Neuron (in vitro differentiated cells): ENCODE results near the gene CTNNB1.
"Not testable (repeated sequence)": the region's sequence is repeated elsewhere in the genome, so short reads cannot be mapped to it uniquely, and the experiment has no call there.

ENCODE experiments used
- H2AFZ ChIP-seq: one replicate; pipeline ENCODE4 v1.6.1; 2013; ENCODE audit warnings: low read depth, mild to moderate bottlenecking, inconsistent platforms, low read length, moderate library complexity
- H3K27me3 ChIP-seq: one replicate; pipeline ENCODE4 v1.6.1; 2013; ENCODE audit warnings: low read length; ENCODE audit not compliant: insufficient read depth
- H3K36me3 ChIP-seq: one replicate; pipeline ENCODE4 v1.6.1; 2013; ENCODE audit warnings: low read length; ENCODE audit not compliant: insufficient read depth
- H3K4me1 ChIP-seq: one replicate; pipeline ENCODE4 v1.6.1; 2013; ENCODE audit warnings: low read length; ENCODE audit not compliant: insufficient read depth
- H3K4me3 ChIP-seq: 2 replicates; pipeline ENCODE4 v1.5.1; 2013; ENCODE audit warnings: mild to moderate bottlenecking, low read length, moderate library complexity
- H3K9me3 ChIP-seq: one replicate; pipeline ENCODE4 v1.6.1; 2013; ENCODE audit warnings: low read length

Gene CTNNB1

DNA sequence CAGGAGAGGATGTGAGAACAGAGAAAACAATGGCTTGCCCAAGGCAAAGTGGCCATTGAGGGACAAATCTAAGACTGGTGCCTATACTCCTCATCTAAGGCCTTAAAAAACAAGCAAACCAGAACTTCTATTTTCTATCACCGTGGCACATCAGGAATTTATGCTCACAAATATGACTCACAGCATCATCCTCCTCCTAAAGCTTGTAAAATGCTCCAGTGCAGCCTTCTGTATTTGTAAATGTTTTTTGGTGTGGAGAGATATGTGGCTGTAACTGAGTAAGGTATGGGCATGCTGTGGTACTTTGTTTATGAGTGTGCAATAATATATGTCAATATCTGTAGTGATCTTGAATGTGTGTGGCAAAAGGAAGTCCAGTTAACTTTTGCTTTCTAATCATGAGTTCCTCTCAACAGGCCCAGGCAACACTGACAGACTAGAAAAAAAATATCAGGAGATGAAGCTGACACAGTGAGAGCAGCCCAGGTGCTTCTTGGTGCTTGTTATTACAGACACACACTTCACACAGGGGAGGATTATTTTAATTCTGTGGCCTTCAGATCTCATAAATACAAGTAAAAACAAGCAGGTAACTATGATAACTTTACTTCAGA is 60.3 kb downstream of the CTNNB1 start:
- Histone ChIP-seq H3K4me3 (no peak overlapping the region), H3K36me3 (no peaks in the 10 kb centered on the region), H2AFZ (no peak overlapping the region), H3K27me3 (no peaks in the 10 kb centered on the region), H3K9me3 (no peaks in the 10 kb centered on the region), H3K4me1 (no peaks in the 10 kb centered on the region)

DNA sequence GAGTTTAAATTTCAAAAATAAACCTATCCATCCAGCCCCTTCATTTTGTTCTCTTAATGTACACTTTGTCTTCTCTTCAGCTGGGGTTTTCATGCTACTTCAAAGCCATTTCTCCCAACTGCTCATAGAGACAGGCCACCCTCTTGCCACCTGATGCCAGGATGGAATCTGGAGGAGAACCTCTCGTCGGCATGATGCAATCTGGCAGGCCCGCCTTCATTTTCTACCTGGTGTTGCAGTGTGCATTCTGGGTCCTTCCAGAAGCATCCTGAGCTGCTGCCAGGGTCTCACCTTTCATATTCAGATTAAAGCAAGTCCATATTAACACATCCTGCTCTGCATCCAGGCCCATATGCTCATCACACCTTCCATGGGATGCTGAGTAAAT is 60.8 kb downstream of the CTNNB1 start:
- Histone ChIP-seq H3K27me3 (no peaks in the 10 kb centered on the region), H3K9me3 (no peaks in the 10 kb centered on the region), H3K4me1 (no peaks in the 10 kb centered on the region), H2AFZ (no peak overlapping the region), H3K4me3 (no peak overlapping the region), H3K36me3 (no peaks in the 10 kb centered on the region)

DNA sequence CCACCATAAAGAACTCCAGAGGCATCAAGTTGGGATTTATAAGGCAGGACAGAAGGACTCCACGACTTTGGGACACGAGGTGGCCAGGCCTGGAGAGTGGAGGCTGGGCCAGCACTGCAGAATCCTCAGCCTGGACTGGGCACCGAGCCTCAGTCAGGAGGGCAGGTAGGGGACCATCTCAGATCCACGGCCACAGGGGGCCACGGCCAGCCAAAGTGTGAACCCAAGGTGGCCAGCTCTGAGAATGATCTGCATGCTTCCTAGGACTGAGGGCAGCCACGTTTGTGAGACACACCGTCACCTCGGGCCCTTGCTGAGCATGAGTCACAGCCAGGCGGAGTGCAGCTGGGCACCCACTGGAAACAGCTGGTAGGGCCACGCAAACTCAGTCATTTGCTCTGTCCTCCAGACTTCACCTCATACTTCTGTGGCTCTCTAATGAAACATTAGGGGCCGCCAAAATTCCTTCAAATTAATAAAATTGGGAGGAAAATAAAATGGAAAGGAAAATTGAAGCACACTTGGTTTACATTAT is 65.8 kb downstream of the CTNNB1 start:
- no peak overlapping the region for H2AFZ ChIP-seq
- no peak overlapping the region for H3K4me3 ChIP-seq
- H3K27me3 ChIP-seq, result no peaks in the 10 kb centered on the region
- H3K9me3 ChIP-seq, result no peaks in the 10 kb centered on the region
- no peaks in the 10 kb centered on the region for H3K4me1 ChIP-seq
- no peaks in the 10 kb centered on the region for H3K36me3 ChIP-seq

DNA sequence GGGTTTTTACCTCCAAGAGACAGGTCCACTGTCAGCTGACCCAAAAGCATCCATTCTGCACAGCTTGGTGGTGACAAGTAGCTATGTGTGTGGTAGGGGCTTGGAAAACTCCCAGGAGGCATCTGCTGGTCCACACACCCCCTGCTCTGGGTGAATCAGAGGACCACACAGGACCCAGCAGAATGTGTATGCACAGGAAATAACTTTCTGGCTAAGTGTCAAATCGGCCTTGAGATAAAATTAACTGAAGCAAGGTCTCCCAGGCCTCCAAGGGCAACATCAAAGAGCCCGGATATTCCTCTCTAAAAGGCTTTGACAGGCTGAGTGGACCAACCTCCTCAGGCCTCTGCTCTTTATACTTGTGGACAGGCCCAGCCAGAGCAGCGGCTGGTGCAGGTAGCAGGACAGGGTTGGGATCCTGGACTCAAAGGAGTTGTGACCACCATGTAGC is 66.5 kb downstream of the CTNNB1 start:
- H3K36me3 ChIP-seq, result no peaks in the 10 kb centered on the region
- no peaks in the 10 kb centered on the region for H3K9me3 ChIP-seq
- H3K4me1 ChIP-seq, result no peaks in the 10 kb centered on the region
- H3K4me3 ChIP-seq, result no peak overlapping the region
- H2AFZ ChIP-seq, result no peak overlapping the region
- H3K27me3 ChIP-seq, result no peaks in the 10 kb centered on the region

DNA sequence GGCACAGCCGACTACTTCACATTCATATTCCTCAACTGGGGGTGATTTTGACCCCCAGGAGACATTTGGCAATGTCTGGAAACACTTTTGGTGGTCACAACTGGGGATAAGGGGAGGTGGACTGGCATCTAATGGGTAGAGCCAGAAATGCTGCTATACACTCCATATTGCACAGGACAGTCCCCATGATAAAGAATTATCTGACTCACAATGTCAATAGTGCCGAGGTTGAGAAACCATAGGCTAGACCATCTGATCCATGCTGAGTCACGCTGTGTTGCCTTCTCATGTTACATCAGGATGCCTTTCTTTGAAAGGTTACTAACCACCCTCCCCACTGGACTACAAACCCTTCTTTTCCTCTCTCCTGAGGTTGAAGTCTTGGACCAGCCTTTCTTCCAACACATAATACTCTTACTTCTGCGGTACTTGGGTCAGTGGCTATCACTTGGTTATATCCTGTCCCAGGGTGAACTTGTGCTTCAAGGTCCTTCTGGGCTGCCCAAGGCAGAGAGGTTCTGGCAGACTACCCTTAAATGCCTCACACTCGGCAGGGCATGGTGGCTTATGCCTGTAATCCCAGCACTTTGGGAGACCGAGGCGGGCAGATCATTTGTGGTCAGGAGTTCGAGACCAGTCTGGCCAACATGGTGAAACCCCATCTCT is 68.8 kb downstream of the CTNNB1 start:
- Histone ChIP-seq H3K9me3 (no peaks in the 10 kb centered on the region), H3K4me1 (no peaks in the 10 kb centered on the region), H2AFZ (no peak overlapping the region), H3K27me3 (no peaks in the 10 kb centered on the region), H3K36me3 (no peaks in the 10 kb centered on the region), H3K4me3 (no peak overlapping the region)

DNA sequence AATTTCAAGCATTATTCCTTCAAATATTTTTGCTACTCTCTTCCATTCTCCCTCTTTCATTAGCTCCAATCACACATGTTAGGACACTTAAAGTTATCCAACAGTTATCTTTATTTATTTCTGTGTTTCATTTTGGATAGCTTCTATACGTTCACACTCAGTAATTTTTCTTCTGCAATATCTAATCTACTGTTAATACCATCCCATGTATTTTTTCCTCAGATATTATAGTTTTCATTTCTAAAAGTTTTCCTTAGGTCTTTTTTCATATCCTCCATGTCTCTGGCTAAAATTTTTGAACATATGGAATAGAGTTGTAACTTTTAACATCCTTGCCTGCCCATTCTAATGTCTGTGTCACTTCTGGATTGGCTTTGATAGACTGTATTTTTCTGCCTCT is 73.4 kb downstream of the CTNNB1 start:
- Histone ChIP-seq H3K9me3 (peaks cover 2% of the 10 kb centered on the region), H2AFZ (no peak overlapping the region), H3K36me3 (no peaks in the 10 kb centered on the region), H3K4me1 (no peaks in the 10 kb centered on the region), H3K4me3 (no peak overlapping the region), H3K27me3 (no peaks in the 10 kb centered on the region)

DNA sequence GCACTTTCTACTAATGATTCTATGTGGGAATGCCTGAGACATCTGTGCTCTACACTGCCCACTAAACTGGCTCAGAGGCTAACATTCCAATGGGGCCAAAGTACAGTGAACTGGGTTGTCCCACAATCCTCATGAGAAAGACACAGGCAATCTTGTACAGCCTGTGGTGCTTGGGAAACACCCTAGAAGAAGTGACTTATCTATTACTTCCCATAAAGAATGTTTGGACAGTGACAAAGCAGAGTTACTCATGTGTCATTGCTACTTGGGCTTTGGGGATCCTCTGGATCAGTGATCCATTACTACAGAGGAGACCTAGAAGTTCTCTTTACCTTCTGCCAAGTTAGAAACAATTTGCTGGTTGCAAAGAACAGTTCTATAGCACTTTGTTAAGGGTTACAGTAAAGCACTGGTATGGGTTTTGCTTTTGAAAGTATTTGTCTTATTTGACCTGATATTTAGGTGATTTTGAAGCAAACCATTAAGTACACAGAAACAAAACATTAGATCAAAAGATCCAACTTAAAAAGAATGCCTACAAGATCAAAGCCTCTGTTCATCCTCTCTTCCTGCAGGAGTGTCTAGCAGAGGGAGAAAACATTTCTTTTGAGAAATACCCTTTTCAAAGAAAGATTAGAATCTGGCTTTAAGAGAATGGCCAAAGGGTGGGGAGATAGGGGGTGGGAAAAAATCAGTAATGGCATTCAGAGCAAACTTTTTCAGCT is 75.8 kb downstream of the CTNNB1 start:
- Histone ChIP-seq H3K36me3 (no peaks in the 10 kb centered on the region), H3K27me3 (no peaks in the 10 kb centered on the region), H3K9me3 (peaks cover 4% of the 10 kb centered on the region)

DNA sequence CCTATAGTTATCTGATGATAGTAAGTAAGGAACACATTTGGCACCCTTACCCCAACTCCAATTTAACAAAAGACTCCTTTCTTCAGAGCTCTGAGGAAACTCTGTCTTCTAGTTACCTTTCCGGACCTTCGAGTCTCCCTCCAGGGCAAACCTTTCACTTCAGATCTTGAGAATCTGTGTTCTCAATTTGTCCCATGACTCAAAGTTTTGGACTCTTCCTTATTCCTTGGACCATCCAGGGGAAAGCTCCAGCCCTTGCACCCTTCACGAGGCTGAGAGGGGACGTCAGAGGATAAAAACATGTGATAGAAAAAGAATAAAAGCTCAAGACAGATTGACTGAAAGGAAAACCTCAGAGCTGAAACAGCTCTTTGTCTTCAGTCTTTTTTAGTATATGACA is 76.9 kb downstream of the CTNNB1 start:
- H2AFZ ChIP-seq, result no peak overlapping the region
- H3K9me3 ChIP-seq, result peaks cover 4% of the 10 kb centered on the region
- no peaks in the 10 kb centered on the region for H3K27me3 ChIP-seq
- no peaks in the 10 kb centered on the region for H3K36me3 ChIP-seq
- H3K4me1 ChIP-seq, result no peaks in the 10 kb centered on the region
- no peak overlapping the region for H3K4me3 ChIP-seq

More for the DNA sequence above, 75.8 kb downstream of the CTNNB1 start:
- Histone ChIP-seq H2AFZ (no peak overlapping the region), H3K4me3 (no peak overlapping the region), H3K4me1 (no peaks in the 10 kb centered on the region)

DNA sequence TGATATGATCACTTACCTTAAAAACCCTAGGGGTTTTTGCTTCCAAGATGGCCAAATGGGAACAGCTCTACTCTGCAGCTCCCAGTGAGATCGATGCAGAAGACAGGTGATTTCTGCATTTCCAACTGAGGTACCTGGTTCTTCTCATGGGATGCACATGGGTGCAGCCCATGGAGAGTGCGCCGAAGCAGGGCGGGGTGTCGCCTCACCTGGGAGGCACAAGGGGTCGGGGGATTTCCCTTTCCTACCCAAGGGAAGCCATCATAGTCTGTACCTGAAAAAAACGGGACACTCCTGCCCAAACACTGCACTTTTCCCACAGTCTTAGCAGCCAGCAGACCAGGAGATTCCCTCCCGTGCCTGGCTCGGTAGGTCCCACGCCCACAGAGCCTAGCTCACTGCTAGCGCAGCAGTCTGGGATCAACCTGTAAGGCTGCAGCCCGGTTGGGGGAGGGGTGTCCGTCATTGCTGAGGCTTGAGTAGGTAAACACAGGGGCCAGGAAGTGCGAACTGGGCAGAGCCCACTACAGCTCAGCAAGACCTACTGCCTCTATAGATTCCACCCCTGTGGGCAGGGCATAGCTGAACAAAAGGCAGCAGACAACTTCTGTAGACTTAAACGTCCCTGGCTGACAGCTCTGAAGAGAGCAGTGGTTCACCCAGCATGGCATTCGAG is 78.6 kb downstream of the CTNNB1 start:
- no peaks in the 10 kb centered on the region for H3K27me3 ChIP-seq
- H3K4me1 ChIP-seq, result no peaks in the 10 kb centered on the region
- H3K9me3 ChIP-seq, result peaks cover 4% of the 10 kb centered on the region
- H3K36me3 ChIP-seq, result no peaks in the 10 kb centered on the region
- H3K4me3 ChIP-seq, result no peak overlapping the region
- no peak overlapping the region for H2AFZ ChIP-seq

DNA sequence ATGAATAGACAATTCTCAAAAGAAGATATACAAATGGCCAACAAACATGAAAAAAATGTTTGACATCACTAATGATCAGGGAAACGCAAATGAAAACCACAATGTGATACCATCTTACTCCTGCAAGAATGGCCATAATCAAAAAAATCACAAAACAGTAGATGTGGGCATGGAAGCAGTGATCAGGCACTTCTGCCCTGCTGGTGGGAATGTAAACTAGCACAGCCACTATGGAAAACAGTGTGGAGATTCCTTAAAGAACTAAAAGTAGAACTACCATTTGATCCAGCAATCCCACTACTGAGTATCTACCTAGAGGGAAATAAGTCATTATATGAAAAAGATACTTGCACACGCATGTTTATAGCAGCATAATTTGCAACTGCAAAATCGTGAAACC is 85.6 kb downstream of the CTNNB1 start:
- not testable (repeated sequence) for H3K36me3 ChIP-seq, H3K27me3 ChIP-seq, H3K4me1 ChIP-seq, H3K4me3 ChIP-seq, H2AFZ ChIP-seq, H3K9me3 ChIP-seq

DNA sequence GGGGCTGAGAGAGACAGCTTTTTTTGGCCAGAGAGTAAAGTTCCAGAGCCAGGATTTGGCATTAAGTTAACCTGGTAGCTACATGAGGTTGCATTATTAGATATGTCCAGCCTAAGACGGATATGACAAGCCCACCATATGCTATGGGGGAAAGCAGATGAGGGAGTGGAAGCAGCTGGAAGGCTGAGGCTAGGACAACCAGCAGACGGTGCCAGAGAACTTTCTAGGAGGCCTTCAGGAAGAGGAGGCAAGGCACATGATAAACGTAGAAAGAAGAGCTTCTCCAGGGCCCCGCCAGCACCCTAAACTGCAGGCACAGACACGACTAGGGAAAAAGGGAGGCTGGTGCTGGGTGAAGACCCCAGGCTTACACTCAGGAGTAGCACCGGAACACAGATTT is 87.0 kb downstream of the CTNNB1 start:
- no peaks in the 10 kb centered on the region for H3K9me3 ChIP-seq
- H3K27me3 ChIP-seq, result no peaks in the 10 kb centered on the region
- peaks cover 4% of the 10 kb centered on the region for H3K4me1 ChIP-seq
- no peaks in the 10 kb centered on the region for H3K36me3 ChIP-seq
- H2AFZ ChIP-seq, result no peak overlapping the region
- H3K4me3 ChIP-seq, result no peak overlapping the region

DNA sequence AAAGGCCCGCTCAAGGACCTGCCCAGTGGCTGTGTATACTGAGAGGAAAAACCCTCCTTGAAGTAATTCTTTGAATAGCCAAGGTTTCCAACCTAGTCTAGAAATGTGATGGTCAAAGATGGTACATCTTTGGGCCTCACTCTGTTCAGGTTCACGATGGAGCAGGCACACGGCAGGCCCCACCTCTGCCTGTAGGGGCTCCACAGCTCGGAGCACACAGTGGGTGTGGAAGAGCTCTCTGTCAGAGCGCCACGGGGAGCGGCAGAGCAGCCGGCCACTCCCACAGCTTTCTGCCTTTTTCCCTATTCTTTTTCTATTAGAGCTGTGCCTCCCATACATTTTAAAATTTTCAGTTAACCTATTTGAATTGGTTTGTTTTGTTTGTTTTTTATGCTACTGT is 89.5 kb downstream of the CTNNB1 start:
- H2AFZ ChIP-seq, result no peak overlapping the region
- no peaks in the 10 kb centered on the region for H3K27me3 ChIP-seq
- H3K36me3 ChIP-seq, result no peaks in the 10 kb centered on the region
- H3K4me3 ChIP-seq, result no peak overlapping the region
- no peaks in the 10 kb centered on the region for H3K9me3 ChIP-seq
- peaks cover 4% of the 10 kb centered on the region for H3K4me1 ChIP-seq
